ENCODE data around the gene ZNF268.

The ZNF268 gene

GRCh38 chr12:133181238-133181959 lies at the start of gene ZNF268:
ZNF268 (plus strand) TSS chr12:133181495; CDS start chr12:133181998, 503 bp downstream.
- peak; percentile 61 for DNase-seq

GRCh38 chr12:133135747-133136146 lies 45.5 kb upstream of the ZNF268 start:
- DNase-seq: no peak

- DNase-seq: no peak
Observed at GRCh38 chr12:133145981-133146380, 35.3 kb upstream of the ZNF268 start.

GRCh38 chr12:133156125-133156690 lies 25.1 kb upstream of the ZNF268 start:
- DNase-seq: no peak

- no peak for DNase-seq
Observed at GRCh38 chr12:133165776-133166175, 15.5 kb upstream of the ZNF268 start.

GRCh38 chr12:133172491-133172890 lies 8.8 kb upstream of the ZNF268 start:
- DNase-seq: no peak

- DNase-seq: no peak
Observed at GRCh38 chr12:133174901-133175300, 6.4 kb upstream of the ZNF268 start.

- DNase-seq: no peak
Observed at GRCh38 chr12:133180669-133181068, 626 bp upstream of the ZNF268 start.

GRCh38 chr12:133190176-133190575 lies 8.9 kb downstream of the ZNF268 start:
- no peak for DNase-seq

GRCh38 chr12:133192847-133193246 lies 11.6 kb downstream of the ZNF268 start:
- no peak for DNase-seq

GRCh38 chr12:133201888-133202287 lies 20.6 kb downstream of the ZNF268 start:
- no peak for DNase-seq

GRCh38 chr12:133202493-133203343 lies 21.4 kb downstream of the ZNF268 start:
- DNase-seq: no peak

- DNase-seq: no peak
Observed at GRCh38 chr12:133203344-133204263, 22.3 kb downstream of the ZNF268 start.

GRCh38 chr12:133204264-133204603 lies 22.9 kb downstream of the ZNF268 start:
- DNase-seq: no peak

- no peak for DNase-seq
Observed at GRCh38 chr12:133206390-133206789, 25.1 kb downstream of the ZNF268 start.

- no peak for DNase-seq
Observed at GRCh38 chr12:133215724-133216123, 34.4 kb downstream of the ZNF268 start.

GRCh38 chr12:133217219-133217618 lies 35.9 kb downstream of the ZNF268 start:
- no peak for DNase-seq

GRCh38 chr12:133220521-133220920 lies 39.2 kb downstream of the ZNF268 start:
- no peak for DNase-seq

- no peak for DNase-seq
Observed at GRCh38 chr12:133221241-133221640, 39.9 kb downstream of the ZNF268 start.

- no peak for DNase-seq
Observed at GRCh38 chr12:133222211-133222610, 40.9 kb downstream of the ZNF268 start.

- no peak for DNase-seq
Observed at GRCh38 chr12:133225527-133225926, 44.2 kb downstream of the ZNF268 start.

GRCh38 chr12:133226690-133227089 lies 45.4 kb downstream of the ZNF268 start:
- no peak for DNase-seq
